OCI-LY1 (cell line): ENCODE data around the gene DHRS7.

ENCODE experiments used
- CTCF ChIP-seq: fragments of 200-600 bp; sonication (generic), shearing (Covaris generic); IDR thresholded peaks from 2 replicates; pipeline ENCODE4 v1.5.1; 2017; ENCODE audit warnings: mild to moderate bottlenecking, antibody characterized with exemption, low read length, moderate library complexity, mixed read lengths
- EZH2 ChIP-seq: fragments of 200-600 bp; sonication (generic), shearing (Covaris generic); IDR thresholded peaks from 2 replicates; pipeline ENCODE4 v1.8.0; 2017; ENCODE audit warnings: borderline replicate concordance, mixed run types, mild to moderate bottlenecking, antibody characterized with exemption, low read length, moderate library complexity, mixed read lengths

- TF ChIP-seq CTCF (peak; percentile 64), EZH2 (no peak)
Observed at GRCh38 chr14:60188115-60188514, 22.9 kb upstream of the DHRS7 start.
